GM12878 (cell line): ENCODE data around the gene ALAS1. TPM values are rescaled to one million over a fixed set of nuclear protein-coding genes. Genes with fewer than 3 reads are reported as not detected.

Experiments used
- ATAC-seq: fragments of 200-7000 bp; cut with Tn5 transposase; 3 replicates; pipeline ENCODE4 v1.9.1; 2020; ENCODE audit warnings: mild to moderate bottlenecking, moderate library complexity
- BruUV-seq: library from RNA; stranded (reverse); fragments of 400-500 nt; replicated peaks from 2 replicates; lab custom pipeline; 2021; lab: Mats Ljungman, UMichigan
- CTCF ChIA-PET: fragments of 300-600 bp; sonication (Branson Sonifier 250); formaldehyde crosslinking; extraction: SDS; loops from one replicate; lab custom pipeline; 2021; ENCODE audit warnings: inconsistent platforms; lab: Yijun Ruan, JAX
- POLR2A ChIA-PET: fragments of 350-600 bp; formaldehyde crosslinking; extraction: SDS; loops from one replicate; lab custom pipeline; 2021; ENCODE audit warnings: inconsistent platforms; lab: Charles Lee
- RAD21 ChIA-PET: fragments of 300-600 bp; sonication (Branson Sonifier 250); formaldehyde crosslinking; loops from one replicate; lab custom pipeline; 2023; ENCODE audit warnings: antibody characterized with exemption; ENCODE audit not compliant: unreplicated experiment; lab: Charles Lee
- SMC1A ChIA-PET: fragments of 300-600 bp; sonication (Branson Sonifier 250); formaldehyde crosslinking; loops from one replicate; lab custom pipeline; 2023; ENCODE audit not compliant: unreplicated experiment, uncharacterized antibody; lab: Charles Lee
- DNase-seq: peaks from one replicate; pipeline ENCODE4 v3.0.0-alpha.2; 2011; ENCODE audit warnings: low read depth, low spot score
- FAIRE-seq: peaks from 3 replicates; lab custom pipeline; 2011; peaks lifted over from hg19 to GRCh38; lab: Jason Lieb, UNC
- H2AFZ ChIP-seq: 2 replicates; pipeline ENCODE4 v1.6.0; 2011; ENCODE audit warnings: low read depth, low read length, control low read depth; ENCODE audit not compliant: control insufficient read depth
- H3K27ac ChIP-seq: 2 replicates; pipeline ENCODE4 v1.5.1; 2011; ENCODE audit warnings: control low read depth; ENCODE audit not compliant: control insufficient read depth, insufficient read depth
- H3K27me3 ChIP-seq, 2 experiments: replicated peaks in 1 of 2; 2 replicates each; pipeline versions ENCODE4 v1.6.0 to v1.6.1; 2011; ENCODE audit warnings: low read length in 1 of 2; ENCODE audit not compliant: control insufficient read depth in 2 of 2, insufficient read depth in 2 of 2
- H3K36me3 ChIP-seq, 2 experiments: 2 replicates each; pipeline ENCODE4 v1.5.1; 2011; ENCODE audit warnings: low read length in 1 of 2; ENCODE audit not compliant: control insufficient read depth in 2 of 2, insufficient read depth in 2 of 2
- H3K4me1 ChIP-seq: 2 replicates; pipeline ENCODE4 v1.6.1; 2011; ENCODE audit warnings: mild to moderate bottlenecking, low read length, moderate library complexity, mixed read lengths; ENCODE audit not compliant: control insufficient read depth, insufficient read depth
- H3K4me2 ChIP-seq: 2 replicates; pipeline ENCODE4 v1.6.0; 2011; ENCODE audit warnings: control low read depth; ENCODE audit not compliant: control insufficient read depth, insufficient read depth
- H3K4me3 ChIP-seq: fragments of 200-600 bp; sonication (generic); 2 replicates; pipeline ENCODE4 v1.5.1; 2016
- H3K79me2 ChIP-seq: 2 replicates; pipeline ENCODE4 v1.6.0; 2011; ENCODE audit warnings: low read length; ENCODE audit not compliant: control insufficient read depth, insufficient read depth
- H3K9ac ChIP-seq: 2 replicates; pipeline ENCODE4 v1.8.0; 2011; ENCODE audit warnings: low read length, control low read depth, mixed read lengths; ENCODE audit not compliant: control insufficient read depth, insufficient read depth
- H3K9me3 ChIP-seq: replicated peaks from 3 replicates; pipeline ENCODE4 v1.5.1; 2011; ENCODE audit warnings: mild to moderate bottlenecking, low read length; ENCODE audit not compliant: control insufficient read depth, insufficient read depth
- H4K20me1 ChIP-seq: 2 replicates; pipeline ENCODE4 v1.6.0; 2011; ENCODE audit not compliant: control insufficient read depth, insufficient read depth
- BACH1 ChIP-seq: fragments of 450-650 bp; IDR thresholded peaks from 2 replicates; pipeline ENCODE4 v1.6.1; 2017; ENCODE audit warnings: mild to moderate bottlenecking, borderline replicate concordance
- BCL11A ChIP-seq: IDR thresholded peaks from 2 replicates; pipeline ENCODE4 v1.6.1; 2011; ENCODE audit warnings: low read depth, low read length
- CEBPB ChIP-seq, 2 experiments: fragments of 150-350 bp in 1 of 2; IDR thresholded peaks; 2 replicates each; pipeline ENCODE4 v1.6.1; 2012 to 2014; ENCODE audit warnings: low read depth in 2 of 2, low read length in 2 of 2, borderline replicate concordance in 1 of 2, inconsistent platforms in 1 of 2
- E2F8 ChIP-seq: fragments of 450-650 bp; IDR thresholded peaks from 2 replicates; pipeline ENCODE4 v1.6.1; 2018; ENCODE audit warnings: mild to moderate bottlenecking, low read depth, moderate library complexity; ENCODE audit not compliant: partially characterized antibody
- E4F1 ChIP-seq: fragments of 450-650 bp; IDR thresholded peaks from 2 replicates; pipeline ENCODE4 v1.6.1; 2018; ENCODE audit warnings: borderline replicate concordance, mild to moderate bottlenecking; ENCODE audit not compliant: partially characterized antibody
- FOXK2 ChIP-seq: fragments of 450-650 bp; IDR thresholded peaks from 2 replicates; pipeline ENCODE4 v1.6.1; 2017; ENCODE audit warnings: mild to moderate bottlenecking, moderate library complexity
- KDM1A ChIP-seq: fragments of 200-600 bp; sonication (generic); IDR thresholded peaks from 2 replicates; pipeline ENCODE4 v1.6.1; 2016; ENCODE audit warnings: borderline replicate concordance
- MYC ChIP-seq: IDR thresholded peaks from 2 replicates; pipeline ENCODE4 v1.6.1; 2011; ENCODE audit warnings: mild to moderate bottlenecking, low read length, moderate library complexity, inconsistent platforms; ENCODE audit not compliant: insufficient read depth, insufficient replicate concordance, insufficient read length, severe bottlenecking
- NFYA ChIP-seq: IDR thresholded peaks from 2 replicates; pipeline ENCODE4 v1.6.1; 2011; ENCODE audit warnings: low read depth, mild to moderate bottlenecking, low read length, improper control_type of control experiment, borderline replicate concordance
- NKRF ChIP-seq: fragments of 450-650 bp; conservative IDR thresholded peaks from 2 replicates; pipeline ENCODE4 v1.6.1; 2017; ENCODE audit warnings: mild to moderate bottlenecking, moderate library complexity
- PAX8 ChIP-seq: fragments of 450-650 bp; IDR thresholded peaks from 2 replicates; pipeline ENCODE4 v1.6.1; 2017; ENCODE audit warnings: mild to moderate bottlenecking, moderate library complexity
- POLR2AphosphoS5 ChIP-seq: IDR thresholded peaks from 2 replicates; pipeline ENCODE4 v1.6.1; 2011; ENCODE audit warnings: mild to moderate bottlenecking, low read length, inconsistent platforms
- TAF1 ChIP-seq: IDR thresholded peaks from 2 replicates; pipeline ENCODE4 v1.6.1; 2011; ENCODE audit warnings: mild to moderate bottlenecking, low read depth, low read length, borderline replicate concordance
- WGBS: methylation state at CpG from one replicate; pipeline ENCODE4 v1.1.6; 2016; ENCODE audit warnings: low lambda C conversion rate; ENCODE audit not compliant: insufficient replicate concordance, insufficient coverage; ENCODE audit errors: missing lambda C conversion rate; 5-methylcytosine and 5-hydroxymethylcytosine counted together
- in situ Hi-C: fragments of 300-500 bp; cut with MboI; formaldehyde crosslinking; loops from 9 replicates; pipeline ENCODE4 v1.14.3; 2018; ENCODE audit warnings: mixed read lengths
- intact Hi-C: fragments of 100-400 bp; cut with micrococcal nuclease; formaldehyde crosslinking; loops from one replicate; pipeline ENCODE4 v1.14.2; 2022; ENCODE audit not compliant: unreplicated experiment
- polyA plus RNA-seq, 11 experiments: library from polyadenylated mRNA; depleted of rRNA in 4 of 11; unstranded in 6 of 11; stranded (reverse) in 5 of 11; fragments of >200 nt; fragmentation: Nextera tagmentation in 4 of 11; fragmentation: Illumina TruSeq in 1 of 11; extraction: Ambion mirVana in 4 of 11; extraction: Trizol in 1 of 11; gene quantifications; 1 replicate in 1 of 11; 2 replicates in 10 of 11; pipeline versions ENCODE4 v1.2.1 to v1.2.3, GENCODE V29; 2011 to 2016; ENCODE audit warnings: inconsistent platforms in 2 of 11, missing spikeins in 2 of 11, low read depth in 1 of 11
- total RNA-seq, 4 experiments: library from RNA; depleted of rRNA in 3 of 4; stranded (reverse); fragments of >200 nt in 3 of 4; fragmentation: Illumina TruSeq in 1 of 4; extraction: Trizol in 1 of 4; gene quantifications; 2 replicates each; pipeline versions ENCODE4 v1.2.1 to v1.2.3, GENCODE V29; 2013 to 2021
- TF ChIP-seq, protein P1 (sequence below): IDR thresholded peaks from 2 replicates; pipeline ENCODE4 v1.6.1; 2012; ENCODE audit warnings: low read length, inconsistent platforms

Gene ALAS1
- total and polyA plus RNA-seq, 10 of the 15 experiments (the other 5 are each of a cell fraction or from before 2014, with no cell fraction given): 69.9 to 115 (median 94.1) TPM

GRCh38 chr3:52218026-52218425 lies 20.1 kb downstream of the ALAS1 start (continued):
- TF ChIP-seq E2F8 (no peak), BCL11A (no peak), NKRF (no peak), KDM1A (no peak), MYC (no peak), TAF1 (no peak)

GRCh38 chr3:52218454-52218853 lies 20.5 kb downstream of the ALAS1 start:
- Histone ChIP-seq H3K4me2 (peak overlapping the region; percentile 10; the same call in 1 of the 2 replicates), H2AFZ (no peak overlapping the region), H3K36me3 (peaks cover 5 to 15% of the 10 kb centered on the region in 2 experiments), H3K9ac (no peak overlapping the region), H3K27me3 (no peaks in the 10 kb centered on the region), H4K20me1 (no peaks in the 10 kb centered on the region), H3K79me2 (no peaks in the 10 kb centered on the region), H3K4me3 (no peak overlapping the region), H3K27ac (no peak overlapping the region), H3K9me3 (no peaks in the 10 kb centered on the region), H3K4me1 (peaks cover 14% of the 10 kb centered on the region)
- ChIA-PET CTCF (interaction anchor here (0.6 to 8.5 kb wide), 5 partner anchors 12 to 122 kb away, joined by 3 to 129 read pairs (median 53); no protein-coding TSS in a partner anchor), POLR2A (interaction anchor here (0.8 to 1.5 kb wide), 2 partner anchors 10 to 16 kb away, joined by 4 to 5 read pairs; no protein-coding TSS in a partner anchor), SMC1A (interaction anchor here (10.5 kb wide), 1 partner anchor 119 kb away, joined by 112 read pairs; no protein-coding TSS in a partner anchor), RAD21 (interaction anchor here (1.1 to 4.9 kb wide), 3 partner anchors 63 to 162 kb away, joined by 3 to 53 read pairs (median 3); no protein-coding TSS in a partner anchor)
- intact Hi-C loops (no loop called here), in situ Hi-C loops (no loop called here)
- 35% methylated on average over 11 of the region's 12 CpGs for WGBS
- FAIRE-seq (no peak), DNase-seq (no peak), ATAC-seq (no peak)
- no TSS peak for BruUV-seq
- TF ChIP-seq PAX8 (no peak), CEBPB (IDR thresholded peaks at IDR 0.05; ENCODE audit: borderline replicate concordance in 1 of 2, low read depth in 2 of 2, low read length in 2 of 2) (no peak), NFYA (no peak), FOXK2 (no peak), POLR2AphosphoS5 (no peak), BACH1 (no peak), E4F1 (no peak)
- TF ChIP-seq, protein P1, sequence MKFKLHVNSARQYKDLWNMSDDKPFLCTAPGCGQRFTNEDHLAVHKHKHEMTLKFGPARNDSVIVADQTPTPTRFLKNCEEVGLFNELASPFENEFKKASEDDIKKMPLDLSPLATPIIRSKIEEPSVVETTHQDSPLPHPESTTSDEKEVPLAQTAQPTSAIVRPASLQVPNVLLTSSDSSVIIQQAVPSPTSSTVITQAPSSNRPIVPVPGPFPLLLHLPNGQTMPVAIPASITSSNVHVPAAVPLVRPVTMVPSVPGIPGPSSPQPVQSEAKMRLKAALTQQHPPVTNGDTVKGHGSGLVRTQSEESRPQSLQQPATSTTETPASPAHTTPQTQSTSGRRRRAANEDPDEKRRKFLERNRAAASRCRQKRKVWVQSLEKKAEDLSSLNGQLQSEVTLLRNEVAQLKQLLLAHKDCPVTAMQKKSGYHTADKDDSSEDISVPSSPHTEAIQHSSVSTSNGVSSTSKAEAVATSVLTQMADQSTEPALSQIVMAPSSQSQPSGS: no peak
